Measurements from ENCODE around the gene ATG4B.

ATG4B gene

DNA sequence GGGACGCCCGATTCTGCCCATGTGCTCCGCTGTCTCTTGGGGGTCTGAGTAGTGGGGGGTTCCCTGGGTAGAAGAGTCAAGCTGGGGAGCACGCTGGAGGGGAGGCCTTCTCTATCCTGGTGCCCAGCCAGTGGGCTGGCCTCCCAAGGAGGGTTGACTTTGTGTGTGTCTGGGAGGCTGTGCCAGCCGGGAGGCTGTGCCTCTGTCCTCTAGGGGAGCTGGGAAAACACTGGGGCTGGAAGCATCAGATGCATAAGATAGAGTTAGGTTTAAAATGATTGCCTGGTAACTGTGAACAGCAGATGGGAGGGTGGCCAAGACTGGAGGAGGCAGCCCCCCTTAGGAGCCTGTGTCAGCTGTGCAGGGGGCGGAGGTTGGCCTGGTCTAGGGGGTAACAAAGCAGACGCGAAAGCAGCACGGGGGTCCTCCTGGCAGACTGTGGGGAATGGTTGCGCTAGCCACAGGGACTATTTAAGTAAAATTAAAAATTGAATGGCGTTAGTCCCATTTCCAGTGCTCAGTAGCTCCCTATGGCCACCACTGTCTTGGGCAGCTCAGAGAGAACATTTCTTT, 65.6 kb downstream of the ATG4B start:
- Mint-ChIP-seq H3K4me3 (peak overlapping the region; percentile 89), H3K36me3 (peaks cover 7% of the 10 kb centered on the region), H3K27ac (peak overlapping the region; percentile 88), H3K4me1 (ENCODE audit: low read depth) (peaks cover 25% of the 10 kb centered on the region), H3K9me3 (ENCODE audit: low read depth) (no peaks in the 10 kb centered on the region), H3K27me3 (no peaks in the 10 kb centered on the region)

DNA sequence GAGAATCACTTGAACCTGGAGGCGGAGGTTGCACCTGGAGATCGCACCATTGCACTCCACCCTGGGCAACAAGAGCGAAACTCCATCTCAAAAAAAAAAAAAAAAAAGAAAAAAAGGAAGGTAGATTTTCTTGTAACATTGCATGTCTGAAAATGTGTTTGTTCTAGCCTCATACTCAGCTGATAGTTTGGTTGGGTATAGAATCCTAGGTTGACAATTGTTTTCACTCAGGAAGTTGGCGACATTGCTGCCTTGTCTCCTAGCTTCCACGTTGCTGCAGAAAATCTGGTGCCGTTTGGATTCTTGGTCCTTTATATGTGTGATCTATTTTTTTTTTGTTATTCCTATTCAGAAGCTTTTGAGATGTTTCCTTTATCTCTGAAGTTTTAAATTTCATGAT, 69.0 kb downstream of the ATG4B start:
- Mint-ChIP-seq H3K27me3 (no peaks in the 10 kb centered on the region), H3K4me3 (no peak overlapping the region), H3K4me1 (ENCODE audit: low read depth) (peaks cover 10% of the 10 kb centered on the region), H3K27ac (no peak overlapping the region), H3K36me3 (peaks cover 10% of the 10 kb centered on the region), H3K9me3 (ENCODE audit: low read depth) (no peaks in the 10 kb centered on the region)

GRCh38 chr2:241708879-241709278, 71.4 kb downstream of the ATG4B start:
- no peak overlapping the region for H3K4me3 Mint-ChIP-seq
- peaks cover 11% of the 10 kb centered on the region for H3K36me3 Mint-ChIP-seq
- H3K9me3 Mint-ChIP-seq (ENCODE audit: low read depth) = no peaks in the 10 kb centered on the region
- peaks cover 2% of the 10 kb centered on the region for H3K4me1 Mint-ChIP-seq (ENCODE audit: low read depth)
- no peaks in the 10 kb centered on the region for H3K27me3 Mint-ChIP-seq
- H3K27ac Mint-ChIP-seq = no peak overlapping the region

DNA sequence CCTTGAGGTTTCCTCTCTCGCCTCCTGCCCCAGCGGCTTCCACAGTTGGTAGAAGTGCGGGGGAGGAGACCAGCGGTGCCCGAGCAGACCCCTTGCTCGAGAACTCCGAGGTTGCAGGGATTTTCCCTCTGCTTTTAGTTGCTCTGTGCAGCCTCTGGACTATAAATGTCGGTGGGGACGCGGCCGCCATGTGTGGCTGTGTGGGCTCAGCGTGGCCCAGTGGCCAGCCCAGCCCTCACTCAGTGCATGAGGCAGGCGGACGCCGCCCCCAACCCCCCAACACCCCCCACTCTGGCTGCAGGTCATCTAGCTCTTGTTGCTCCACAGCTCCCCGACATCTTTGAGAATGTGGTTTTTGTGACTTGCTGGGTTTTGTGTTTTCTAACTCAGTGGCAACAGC, 81.6 kb downstream of the ATG4B start:
- Mint-ChIP-seq H3K4me1 (ENCODE audit: low read depth) (peaks cover 2% of the 10 kb centered on the region), H3K4me3 (no peak overlapping the region), H3K27me3 (no peaks in the 10 kb centered on the region), H3K27ac (no peak overlapping the region), H3K9me3 (ENCODE audit: low read depth) (no peaks in the 10 kb centered on the region), H3K36me3 (peaks cover 2% of the 10 kb centered on the region)

GRCh38 chr2:241720099-241720498, 82.6 kb downstream of the ATG4B start:
- Mint-ChIP-seq H3K27me3 (no peaks in the 10 kb centered on the region), H3K9me3 (ENCODE audit: low read depth) (no peaks in the 10 kb centered on the region), H3K4me3 (no peak overlapping the region), H3K36me3 (no peaks in the 10 kb centered on the region), H3K27ac (no peak overlapping the region), H3K4me1 (ENCODE audit: low read depth) (peaks cover 2% of the 10 kb centered on the region)

DNA sequence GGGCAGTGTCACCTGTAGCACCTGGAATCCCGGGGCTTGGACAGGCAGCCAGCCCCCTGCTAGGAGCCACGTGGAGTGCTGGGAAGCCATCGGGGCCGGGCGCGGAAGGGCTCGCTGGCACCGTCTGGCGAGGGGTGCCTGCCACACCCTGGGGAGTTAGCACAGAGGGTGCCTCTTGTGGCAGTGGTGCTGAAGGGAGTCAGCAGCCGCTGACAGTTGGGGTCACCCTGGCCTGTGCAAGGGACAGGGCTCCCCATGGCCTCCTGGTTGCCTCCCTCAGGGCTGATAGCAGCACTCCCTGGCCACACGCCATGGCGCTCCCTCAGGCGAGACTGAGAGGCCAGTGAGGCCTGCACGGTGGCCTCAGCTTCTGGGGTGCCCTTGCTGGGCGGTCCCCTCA, 83.1 kb downstream of the ATG4B start:
- no peak overlapping the region for H3K4me3 Mint-ChIP-seq
- peaks cover 2% of the 10 kb centered on the region for H3K4me1 Mint-ChIP-seq (ENCODE audit: low read depth)
- H3K36me3 Mint-ChIP-seq = no peaks in the 10 kb centered on the region
- no peak overlapping the region for H3K27ac Mint-ChIP-seq
- no peaks in the 10 kb centered on the region for H3K9me3 Mint-ChIP-seq (ENCODE audit: low read depth)
- no peaks in the 10 kb centered on the region for H3K27me3 Mint-ChIP-seq

DNA sequence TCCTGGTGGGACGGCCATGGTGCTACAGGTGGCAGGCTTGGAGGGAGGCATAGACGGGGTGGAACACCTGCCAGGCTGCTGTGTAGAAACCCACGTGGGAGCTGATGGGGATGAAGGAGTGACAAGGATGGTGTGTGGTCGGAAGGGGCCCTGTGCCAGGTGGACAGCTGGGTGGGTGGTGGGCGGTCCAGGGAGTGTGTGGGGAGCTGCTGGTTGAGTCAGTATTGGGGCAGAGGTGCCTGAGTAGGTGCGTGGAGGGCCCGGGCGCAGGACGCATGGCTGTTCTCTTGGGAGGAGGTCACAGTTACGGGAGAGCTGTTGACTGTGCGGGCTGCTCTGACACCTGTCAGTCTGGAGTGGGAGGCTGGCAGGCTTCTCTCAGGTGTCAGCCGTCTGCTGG, 84.4 kb downstream of the ATG4B start:
- H3K4me1 Mint-ChIP-seq (ENCODE audit: low read depth) = peaks cover 2% of the 10 kb centered on the region
- H3K4me3 Mint-ChIP-seq = no peak overlapping the region
- H3K36me3 Mint-ChIP-seq = no peaks in the 10 kb centered on the region
- no peaks in the 10 kb centered on the region for H3K27me3 Mint-ChIP-seq
- no peaks in the 10 kb centered on the region for H3K9me3 Mint-ChIP-seq (ENCODE audit: low read depth)
- no peak overlapping the region for H3K27ac Mint-ChIP-seq

- Mint-ChIP-seq H3K4me1 (ENCODE audit: low read depth) (no peaks in the 10 kb centered on the region), H3K9me3 (ENCODE audit: low read depth) (no peaks in the 10 kb centered on the region), H3K27me3 (no peaks in the 10 kb centered on the region), H3K4me3 (no peak overlapping the region), H3K27ac (no peak overlapping the region), H3K36me3 (no peaks in the 10 kb centered on the region)
Observed at GRCh38 chr2:241722896-241723454, 85.5 kb downstream of the ATG4B start.
